SK-N-SH treated with all-trans-retinoic acid at 6 μM for 48 hours (cell line): ENCODE measurements around the gene ASB17.
"Not testable (repeated sequence)": the region's sequence is repeated elsewhere in the genome, so short reads cannot be mapped to it uniquely, and the experiment has no call there.

ENCODE experiments used
- ATAC-seq: fragments of 200-7000 bp; cut with Tn5 transposase; 3 replicates; pipeline ENCODE4 v1.9.1; 2020; ENCODE audit warnings: mild to moderate bottlenecking, moderate library complexity
- ARNTL ChIP-seq: fragments of 450-650 bp; formaldehyde crosslinking; IDR thresholded peaks from 2 replicates; pipeline ENCODE4 v1.5.0; 2020; ENCODE audit warnings: low read depth, mild to moderate bottlenecking, moderate library complexity, borderline replicate concordance
- BACH2 ChIP-seq: fragments of 250-450 bp; sonication (Bioruptor Pico); IDR thresholded peaks from 2 replicates; pipeline ENCODE4 v1.9.0; 2021; ENCODE audit warnings: mild to moderate bottlenecking, borderline replicate concordance
- CSDC2 ChIP-seq: fragments of 250-450 bp; sonication (Bioruptor Pico); IDR thresholded peaks from 2 replicates; pipeline ENCODE4 v1.5.0; 2020; ENCODE audit warnings: mild to moderate bottlenecking, moderate library complexity
- ESRRG ChIP-seq: fragments of 250-450 bp; sonication (Bioruptor Pico); IDR thresholded peaks from 2 replicates; pipeline ENCODE4 v1.6.1; 2021; ENCODE audit warnings: mild to moderate bottlenecking
- GLIS3 ChIP-seq: fragments of 250-450 bp; sonication (Bioruptor Pico); IDR thresholded peaks from 2 replicates; pipeline ENCODE4 v1.5.0; 2020; ENCODE audit warnings: mild to moderate bottlenecking, moderate library complexity
- ISL1 ChIP-seq: fragments of 250-450 bp; sonication (Bioruptor Pico); IDR thresholded peaks from 2 replicates; pipeline ENCODE4 v2.1.2; 2022; ENCODE audit warnings: mild to moderate bottlenecking, moderate library complexity
- OSR1 ChIP-seq: fragments of 250-450 bp; sonication (Bioruptor Pico); IDR thresholded peaks from 2 replicates; pipeline ENCODE4 v1.8.0; 2022; ENCODE audit warnings: moderate library complexity, mild to moderate bottlenecking, inconsistent platforms
- PPARA ChIP-seq: fragments of 250-450 bp; sonication (Bioruptor Pico); IDR thresholded peaks from 2 replicates; pipeline ENCODE4 v1.5.0; 2020; ENCODE audit warnings: mild to moderate bottlenecking, borderline replicate concordance
- RARB ChIP-seq: fragments of 250-450 bp; sonication (Bioruptor Pico); IDR thresholded peaks from 2 replicates; pipeline ENCODE4 v1.8.0; 2021; ENCODE audit warnings: mild to moderate bottlenecking, moderate library complexity
- SNAI2 ChIP-seq: fragments of 250-450 bp; sonication (Bioruptor Pico); IDR thresholded peaks from 2 replicates; pipeline ENCODE4 v1.5.0; 2020; ENCODE audit warnings: mild to moderate bottlenecking, moderate library complexity
- TCF4 ChIP-seq: fragments of 250-450 bp; sonication (Bioruptor Pico); IDR thresholded peaks from 2 replicates; pipeline ENCODE4 v1.8.0; 2021; ENCODE audit warnings: mild to moderate bottlenecking, moderate library complexity, borderline replicate concordance
- TOX ChIP-seq: fragments of 250-450 bp; sonication (Bioruptor Pico); IDR thresholded peaks from 2 replicates; pipeline ENCODE4 v1.8.0; 2021; ENCODE audit warnings: mild to moderate bottlenecking, moderate library complexity, borderline replicate concordance
- ZFP30 ChIP-seq: fragments of 450-650 bp; formaldehyde crosslinking; IDR thresholded peaks from 2 replicates; pipeline ENCODE4 v1.5.0; 2022; ENCODE audit warnings: mild to moderate bottlenecking, moderate library complexity
- ZNF565 ChIP-seq: fragments of 450-650 bp; formaldehyde crosslinking; conservative IDR thresholded peaks from 2 replicates; pipeline ENCODE4 v1.5.0; 2020; ENCODE audit warnings: low read depth, mild to moderate bottlenecking, moderate library complexity
- ZNF70 ChIP-seq: fragments of 450-650 bp; formaldehyde crosslinking; IDR thresholded peaks from 2 replicates; pipeline ENCODE4 v1.5.0; 2020; ENCODE audit warnings: mild to moderate bottlenecking, moderate library complexity
- ZNF8 ChIP-seq: fragments of 450-650 bp; formaldehyde crosslinking; IDR thresholded peaks from 2 replicates; pipeline ENCODE4 v1.5.0; 2020; ENCODE audit warnings: mild to moderate bottlenecking, moderate library complexity
- TF ChIP-seq, protein P1 (sequence below): fragments of 250-450 bp; sonication (Bioruptor Pico); IDR thresholded peaks from 2 replicates; pipeline ENCODE4 v1.5.0; 2020; ENCODE audit warnings: mild to moderate bottlenecking, moderate library complexity
- TF ChIP-seq, protein P2 (sequence below): fragments of 250-450 bp; sonication (Bioruptor Pico); IDR thresholded peaks from 2 replicates; pipeline ENCODE4 v1.5.1; 2020; ENCODE audit warnings: low read depth, mild to moderate bottlenecking, moderate library complexity
- TF ChIP-seq, protein P3 (sequence below): fragments of 250-450 bp; sonication (Bioruptor Pico); IDR thresholded peaks from 2 replicates; pipeline ENCODE4 v1.8.0; 2020; ENCODE audit warnings: mild to moderate bottlenecking, moderate library complexity, borderline replicate concordance
- TF ChIP-seq, protein P4 (sequence below): fragments of 250-450 bp; sonication (Bioruptor Pico); IDR thresholded peaks from 2 replicates; pipeline ENCODE4 v1.5.1; 2021; ENCODE audit warnings: mild to moderate bottlenecking, moderate library complexity

ASB17 gene

DNA sequence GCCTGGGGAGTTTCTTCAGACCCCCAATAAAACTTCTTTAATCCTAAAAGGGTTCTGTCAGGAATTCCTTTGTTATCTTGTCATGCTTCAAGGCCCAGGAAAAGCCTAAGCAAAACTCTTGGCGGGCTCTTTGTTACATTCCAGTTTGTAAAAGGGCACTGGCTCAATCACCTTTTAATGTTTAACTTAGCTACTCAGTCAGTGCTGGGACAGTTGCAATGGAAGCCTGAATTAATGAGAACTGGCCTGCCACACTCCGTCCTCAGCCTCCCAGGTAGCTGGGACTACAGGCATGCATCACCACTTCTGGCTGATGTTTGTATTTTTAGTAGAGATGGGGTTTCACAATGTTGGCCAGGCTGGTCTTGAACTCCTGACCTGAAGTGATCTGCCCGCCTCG lies 21.3 kb upstream of the ASB17 start:
- TF ChIP-seq PPARA (CRISPR knock-in tag), result no peak
- no peak for TF ChIP-seq RARB (CRISPR knock-in tag)
- TF ChIP-seq, protein P1, sequence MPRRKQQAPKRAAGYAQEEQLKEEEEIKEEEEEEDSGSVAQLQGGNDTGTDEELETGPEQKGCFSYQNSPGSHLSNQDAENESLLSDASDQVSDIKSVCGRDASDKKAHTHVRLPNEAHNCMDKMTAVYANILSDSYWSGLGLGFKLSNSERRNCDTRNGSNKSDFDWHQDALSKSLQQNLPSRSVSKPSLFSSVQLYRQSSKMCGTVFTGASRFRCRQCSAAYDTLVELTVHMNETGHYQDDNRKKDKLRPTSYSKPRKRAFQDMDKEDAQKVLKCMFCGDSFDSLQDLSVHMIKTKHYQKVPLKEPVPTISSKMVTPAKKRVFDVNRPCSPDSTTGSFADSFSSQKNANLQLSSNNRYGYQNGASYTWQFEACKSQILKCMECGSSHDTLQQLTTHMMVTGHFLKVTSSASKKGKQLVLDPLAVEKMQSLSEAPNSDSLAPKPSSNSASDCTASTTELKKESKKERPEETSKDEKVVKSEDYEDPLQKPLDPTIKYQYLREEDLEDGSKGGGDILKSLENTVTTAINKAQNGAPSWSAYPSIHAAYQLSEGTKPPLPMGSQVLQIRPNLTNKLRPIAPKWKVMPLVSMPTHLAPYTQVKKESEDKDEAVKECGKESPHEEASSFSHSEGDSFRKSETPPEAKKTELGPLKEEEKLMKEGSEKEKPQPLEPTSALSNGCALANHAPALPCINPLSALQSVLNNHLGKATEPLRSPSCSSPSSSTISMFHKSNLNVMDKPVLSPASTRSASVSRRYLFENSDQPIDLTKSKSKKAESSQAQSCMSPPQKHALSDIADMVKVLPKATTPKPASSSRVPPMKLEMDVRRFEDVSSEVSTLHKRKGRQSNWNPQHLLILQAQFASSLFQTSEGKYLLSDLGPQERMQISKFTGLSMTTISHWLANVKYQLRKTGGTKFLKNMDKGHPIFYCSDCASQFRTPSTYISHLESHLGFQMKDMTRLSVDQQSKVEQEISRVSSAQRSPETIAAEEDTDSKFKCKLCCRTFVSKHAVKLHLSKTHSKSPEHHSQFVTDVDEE (CRISPR knock-in tag), result no peak
- no peak for TF ChIP-seq BACH2 (CRISPR knock-in tag)
- TF ChIP-seq GLIS3 (CRISPR knock-in tag), result no peak
- TF ChIP-seq ESRRG (CRISPR knock-in tag), result no peak
- TF ChIP-seq TCF4 (CRISPR knock-in tag), result no peak
- no peak for TF ChIP-seq ARNTL
- TF ChIP-seq, protein P2, sequence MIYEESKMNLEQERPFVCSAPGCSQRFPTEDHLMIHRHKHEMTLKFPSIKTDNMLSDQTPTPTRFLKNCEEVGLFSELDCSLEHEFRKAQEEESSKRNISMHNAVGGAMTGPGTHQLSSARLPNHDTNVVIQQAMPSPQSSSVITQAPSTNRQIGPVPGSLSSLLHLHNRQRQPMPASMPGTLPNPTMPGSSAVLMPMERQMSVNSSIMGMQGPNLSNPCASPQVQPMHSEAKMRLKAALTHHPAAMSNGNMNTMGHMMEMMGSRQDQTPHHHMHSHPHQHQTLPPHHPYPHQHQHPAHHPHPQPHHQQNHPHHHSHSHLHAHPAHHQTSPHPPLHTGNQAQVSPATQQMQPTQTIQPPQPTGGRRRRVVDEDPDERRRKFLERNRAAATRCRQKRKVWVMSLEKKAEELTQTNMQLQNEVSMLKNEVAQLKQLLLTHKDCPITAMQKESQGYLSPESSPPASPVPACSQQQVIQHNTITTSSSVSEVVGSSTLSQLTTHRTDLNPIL (CRISPR knock-in tag), result no peak
- TF ChIP-seq, protein P3, sequence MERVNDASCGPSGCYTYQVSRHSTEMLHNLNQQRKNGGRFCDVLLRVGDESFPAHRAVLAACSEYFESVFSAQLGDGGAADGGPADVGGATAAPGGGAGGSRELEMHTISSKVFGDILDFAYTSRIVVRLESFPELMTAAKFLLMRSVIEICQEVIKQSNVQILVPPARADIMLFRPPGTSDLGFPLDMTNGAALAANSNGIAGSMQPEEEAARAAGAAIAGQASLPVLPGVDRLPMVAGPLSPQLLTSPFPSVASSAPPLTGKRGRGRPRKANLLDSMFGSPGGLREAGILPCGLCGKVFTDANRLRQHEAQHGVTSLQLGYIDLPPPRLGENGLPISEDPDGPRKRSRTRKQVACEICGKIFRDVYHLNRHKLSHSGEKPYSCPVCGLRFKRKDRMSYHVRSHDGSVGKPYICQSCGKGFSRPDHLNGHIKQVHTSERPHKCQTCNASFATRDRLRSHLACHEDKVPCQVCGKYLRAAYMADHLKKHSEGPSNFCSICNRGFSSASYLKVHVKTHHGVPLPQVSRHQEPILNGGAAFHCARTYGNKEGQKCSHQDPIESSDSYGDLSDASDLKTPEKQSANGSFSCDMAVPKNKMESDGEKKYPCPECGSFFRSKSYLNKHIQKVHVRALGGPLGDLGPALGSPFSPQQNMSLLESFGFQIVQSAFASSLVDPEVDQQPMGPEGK (CRISPR knock-in tag), result no peak
- no peak for TF ChIP-seq ZNF565 (CRISPR knock-in tag)
- TF ChIP-seq SNAI2 (CRISPR knock-in tag), result no peak
- TF ChIP-seq, protein P4, sequence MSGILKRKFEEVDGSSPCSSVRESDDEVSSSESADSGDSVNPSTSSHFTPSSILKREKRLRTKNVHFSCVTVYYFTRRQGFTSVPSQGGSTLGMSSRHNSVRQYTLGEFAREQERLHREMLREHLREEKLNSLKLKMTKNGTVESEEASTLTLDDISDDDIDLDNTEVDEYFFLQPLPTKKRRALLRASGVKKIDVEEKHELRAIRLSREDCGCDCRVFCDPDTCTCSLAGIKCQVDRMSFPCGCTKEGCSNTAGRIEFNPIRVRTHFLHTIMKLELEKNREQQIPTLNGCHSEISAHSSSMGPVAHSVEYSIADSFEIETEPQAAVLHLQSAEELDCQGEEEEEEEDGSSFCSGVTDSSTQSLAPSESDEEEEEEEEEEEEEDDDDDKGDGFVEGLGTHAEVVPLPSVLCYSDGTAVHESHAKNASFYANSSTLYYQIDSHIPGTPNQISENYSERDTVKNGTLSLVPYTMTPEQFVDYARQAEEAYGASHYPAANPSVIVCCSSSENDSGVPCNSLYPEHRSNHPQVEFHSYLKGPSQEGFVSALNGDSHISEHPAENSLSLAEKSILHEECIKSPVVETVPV (CRISPR knock-in tag), result no peak
- no peak for ATAC-seq

DNA sequence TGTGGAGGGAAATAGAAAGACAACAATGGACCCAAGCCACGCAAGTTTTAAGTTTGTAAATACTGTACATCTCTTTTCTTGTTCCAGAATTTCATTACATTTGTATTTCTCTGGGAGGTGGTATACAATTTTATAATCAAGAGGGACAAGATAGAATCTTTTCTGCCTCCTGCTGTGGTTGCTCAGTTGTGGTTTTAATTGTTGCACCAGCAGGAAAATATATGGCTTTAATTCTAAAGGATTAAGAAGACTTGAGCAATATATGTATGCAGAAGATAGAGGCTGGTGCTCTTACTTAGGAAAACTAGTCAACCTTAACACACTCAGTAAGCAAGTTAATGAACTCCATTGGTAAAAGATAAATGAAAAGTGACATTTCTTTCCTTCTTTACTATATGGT lies 19.8 kb upstream of the ASB17 start:
- TF ChIP-seq TCF4 (CRISPR knock-in tag), result no peak
- no peak for TF ChIP-seq TOX (CRISPR knock-in tag)
- TF ChIP-seq SNAI2 (CRISPR knock-in tag), result no peak
- no peak for TF ChIP-seq ISL1
- TF ChIP-seq PPARA (CRISPR knock-in tag), result no peak
- TF ChIP-seq, protein P1 (CRISPR knock-in tag), result no peak
- TF ChIP-seq OSR1 (CRISPR knock-in tag), result no peak
- TF ChIP-seq ZNF70, result no peak
- TF ChIP-seq ESRRG (CRISPR knock-in tag), result no peak
- TF ChIP-seq ZNF8 (CRISPR knock-in tag), result no peak
- no peak for TF ChIP-seq ARNTL
- no peak for TF ChIP-seq ZFP30 (CRISPR knock-in tag)
- TF ChIP-seq CSDC2, result no peak
- TF ChIP-seq, all 23 proteins: peak for 0
- ATAC-seq, result no peak

DNA sequence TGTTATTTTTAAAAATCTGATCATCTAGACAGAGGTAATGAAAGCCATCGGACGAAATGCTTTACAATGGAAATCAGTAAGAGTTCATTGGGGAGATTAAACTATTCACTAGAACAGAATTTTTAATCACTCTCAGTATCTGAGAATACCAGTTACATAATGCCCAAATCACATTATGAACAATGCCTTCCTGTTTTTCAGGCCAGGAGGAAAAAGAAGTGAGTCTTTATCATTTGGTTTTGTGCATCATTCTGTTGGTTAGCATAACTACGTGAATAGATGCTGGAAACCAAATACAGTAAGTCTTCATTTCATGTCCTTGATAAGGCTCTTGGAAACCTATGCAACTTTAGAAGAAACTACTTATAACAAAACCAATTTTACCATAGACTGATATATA lies 18.0 kb upstream of the ASB17 start:
- TF ChIP-seq, protein P3 (CRISPR knock-in tag), result no peak
- no peak for TF ChIP-seq BACH2 (CRISPR knock-in tag)
- TF ChIP-seq RARB (CRISPR knock-in tag), result no peak
- no peak for TF ChIP-seq ZFP30 (CRISPR knock-in tag)
- TF ChIP-seq ESRRG (CRISPR knock-in tag), result no peak
- TF ChIP-seq SNAI2 (CRISPR knock-in tag), result no peak
- no peak for TF ChIP-seq ZNF70
- TF ChIP-seq, protein P4 (CRISPR knock-in tag), result no peak
- TF ChIP-seq TOX (CRISPR knock-in tag), result no peak
- no peak for ATAC-seq

DNA sequence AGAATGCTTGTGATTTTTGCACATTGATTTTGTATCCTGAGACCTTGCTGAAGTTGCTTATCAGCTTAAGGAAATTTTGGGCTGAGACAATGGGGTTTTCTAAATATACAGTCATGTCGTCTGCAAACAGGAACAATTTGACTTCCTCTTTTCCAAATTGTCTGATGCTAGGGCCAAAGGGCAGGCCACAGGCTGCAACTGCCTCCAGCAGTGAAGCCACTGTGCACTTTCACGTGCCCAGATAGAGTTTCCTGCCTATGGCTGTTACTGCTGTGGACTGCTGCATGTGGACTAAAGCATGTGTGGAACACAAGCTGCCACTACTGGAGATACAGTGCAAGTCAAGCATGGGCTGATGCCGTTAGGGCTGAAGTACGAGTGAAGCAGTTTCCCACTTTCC lies 10.8 kb upstream of the ASB17 start:
- ATAC-seq, result not testable (repeated sequence)
